ENCODE data around the gene AVEN. TPM values are rescaled to one million over a fixed set of nuclear protein-coding genes. Genes with fewer than 3 reads are reported as not detected.

The AVEN gene
- total and polyA plus RNA-seq, 2 donors (not counting 1 experiment from before 2014, with no cell fraction given): 16.0 to 19.2 TPM

DNA sequence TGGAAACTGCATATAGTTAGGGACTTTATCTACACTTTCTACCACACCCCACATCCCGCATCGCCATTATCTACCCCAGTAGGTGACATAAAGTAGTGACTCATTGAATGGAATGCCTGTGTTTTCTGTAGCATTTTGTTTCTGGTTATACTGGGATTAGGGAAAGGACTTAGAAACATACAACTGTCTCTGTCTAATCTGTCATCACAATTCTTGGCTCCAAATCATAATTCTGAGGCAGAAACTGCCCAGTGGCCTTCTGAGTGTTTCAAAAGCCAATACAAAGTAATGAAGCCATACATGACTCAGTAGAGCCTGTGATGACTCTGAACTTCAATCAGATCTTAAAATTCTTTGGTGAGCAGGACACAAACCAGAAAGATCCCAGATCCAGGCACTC, 186.4 kb downstream of the AVEN start:
- Histone ChIP-seq H2AFZ (ENCODE audit: low read length) (no peak overlapping the region), H3K27me3 (ENCODE audit: control insufficient read depth, insufficient read depth, low read length) (no peaks in the 10 kb centered on the region), H3K9ac (ENCODE audit: insufficient read depth, low read length) (no peak overlapping the region), H3K4me2 (ENCODE audit: extremely low read depth, insufficient read depth, low read length) (no peak overlapping the region), H3K27ac (ENCODE audit: insufficient read depth, low read length) (no peak overlapping the region), H3K4me1 (ENCODE audit: control insufficient read depth, extremely low read depth, insufficient read depth, low read length) (no peaks in the 10 kb centered on the region), H3K9me3 (ENCODE audit: control insufficient read depth, insufficient read depth, low read depth, low read length) (no peaks in the 10 kb centered on the region), H4K20me1 (ENCODE audit: control insufficient read depth, extremely low read depth, insufficient read depth, low read length) (no peaks in the 10 kb centered on the region), H3K79me2 (ENCODE audit: control insufficient read depth, insufficient read depth, low read length) (no peaks in the 10 kb centered on the region), H3K36me3 (ENCODE audit: control insufficient read depth, insufficient read depth, low read length) (no peaks in the 10 kb centered on the region), H3K4me3 (replicated peaks in 1 of 4; ENCODE audit: control extremely low read depth in 1 of 4, insufficient read depth in 1 of 4, low read depth in 3 of 4, low read length in 4 of 4) (no peak overlapping the region)
- peak; percentile 29 to 85 for DNase-seq (ENCODE audit: low read depth in 2 of 2)
- no peak for TF ChIP-seq EZH2 (IDR thresholded peaks at IDR 0.05; ENCODE audit: low read length, missing control alignments)
- TF ChIP-seq, protein P1, sequence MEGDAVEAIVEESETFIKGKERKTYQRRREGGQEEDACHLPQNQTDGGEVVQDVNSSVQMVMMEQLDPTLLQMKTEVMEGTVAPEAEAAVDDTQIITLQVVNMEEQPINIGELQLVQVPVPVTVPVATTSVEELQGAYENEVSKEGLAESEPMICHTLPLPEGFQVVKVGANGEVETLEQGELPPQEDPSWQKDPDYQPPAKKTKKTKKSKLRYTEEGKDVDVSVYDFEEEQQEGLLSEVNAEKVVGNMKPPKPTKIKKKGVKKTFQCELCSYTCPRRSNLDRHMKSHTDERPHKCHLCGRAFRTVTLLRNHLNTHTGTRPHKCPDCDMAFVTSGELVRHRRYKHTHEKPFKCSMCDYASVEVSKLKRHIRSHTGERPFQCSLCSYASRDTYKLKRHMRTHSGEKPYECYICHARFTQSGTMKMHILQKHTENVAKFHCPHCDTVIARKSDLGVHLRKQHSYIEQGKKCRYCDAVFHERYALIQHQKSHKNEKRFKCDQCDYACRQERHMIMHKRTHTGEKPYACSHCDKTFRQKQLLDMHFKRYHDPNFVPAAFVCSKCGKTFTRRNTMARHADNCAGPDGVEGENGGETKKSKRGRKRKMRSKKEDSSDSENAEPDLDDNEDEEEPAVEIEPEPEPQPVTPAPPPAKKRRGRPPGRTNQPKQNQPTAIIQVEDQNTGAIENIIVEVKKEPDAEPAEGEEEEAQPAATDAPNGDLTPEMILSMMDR (conservative IDR thresholded peaks at IDR 0.05 in 1 of 2, IDR thresholded peaks at IDR 0.05 in 1 of 2; ENCODE audit: low read depth in 1 of 2, low read length in 2 of 2): no peak

DNA sequence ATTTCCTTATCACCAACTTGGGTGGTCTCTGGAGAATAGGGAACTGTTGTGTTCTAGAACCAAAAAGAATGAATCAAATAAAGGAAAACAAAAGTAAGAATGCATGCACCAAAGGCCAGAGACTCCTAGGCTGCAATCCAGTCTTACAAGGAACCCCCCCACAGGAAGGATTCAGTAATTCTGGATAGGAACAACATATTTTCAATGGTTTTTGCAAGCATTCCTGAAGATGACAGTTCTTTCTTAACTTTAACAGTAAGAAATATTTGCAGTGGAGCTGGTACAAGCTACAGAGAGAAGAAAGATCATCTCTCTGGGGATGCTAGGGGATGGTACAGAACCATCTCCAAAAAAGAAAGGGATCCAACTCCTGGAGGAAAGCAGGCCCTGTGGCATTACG, 186.9 kb downstream of the AVEN start:
- TF ChIP-seq, protein P1 (conservative IDR thresholded peaks at IDR 0.05 in 1 of 2, IDR thresholded peaks at IDR 0.05 in 1 of 2; ENCODE audit: low read depth in 1 of 2, low read length in 2 of 2): no peak
- no peak for TF ChIP-seq EZH2 (IDR thresholded peaks at IDR 0.05; ENCODE audit: low read length, missing control alignments)

DNA sequence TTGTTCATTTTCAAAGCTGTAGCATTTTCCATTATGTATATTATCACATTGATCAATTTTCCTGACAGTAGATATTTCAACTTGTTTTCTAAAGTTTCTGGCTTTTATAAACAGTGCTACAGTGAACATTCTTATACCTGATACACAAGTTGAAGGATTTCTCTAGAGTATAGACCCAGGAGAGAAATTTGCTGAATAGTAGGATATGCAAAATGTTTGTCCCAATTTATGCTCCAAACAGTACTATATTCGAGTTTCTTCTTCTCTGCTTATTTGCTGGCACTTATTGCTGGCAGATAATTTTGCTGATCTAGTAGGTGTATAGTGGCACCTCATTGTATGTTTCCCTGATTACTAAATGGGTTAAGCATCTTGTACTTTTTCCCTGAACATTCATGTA, 187.9 kb downstream of the AVEN start:
- H3K79me2 ChIP-seq (ENCODE audit: control insufficient read depth, insufficient read depth, low read length): no peaks in the 10 kb centered on the region
- DNase-seq (ENCODE audit: low read depth in 2 of 2): no peak
- H3K9me3 ChIP-seq (ENCODE audit: control insufficient read depth, insufficient read depth, low read depth, low read length): no peaks in the 10 kb centered on the region
- no peaks in the 10 kb centered on the region for H3K36me3 ChIP-seq (ENCODE audit: control insufficient read depth, insufficient read depth, low read length)
- H2AFZ ChIP-seq (ENCODE audit: low read length): no peak overlapping the region
- TF ChIP-seq EZH2 (IDR thresholded peaks at IDR 0.05; ENCODE audit: low read length, missing control alignments): no peak
- TF ChIP-seq, protein P1 (conservative IDR thresholded peaks at IDR 0.05 in 1 of 2, IDR thresholded peaks at IDR 0.05 in 1 of 2; ENCODE audit: low read depth in 1 of 2, low read length in 2 of 2): no peak
- no peak overlapping the region for H3K4me3 ChIP-seq (replicated peaks in 1 of 4; ENCODE audit: control extremely low read depth in 1 of 4, insufficient read depth in 1 of 4, low read depth in 3 of 4, low read length in 4 of 4)
- no peak overlapping the region for H3K27ac ChIP-seq (ENCODE audit: insufficient read depth, low read length)
- H3K4me2 ChIP-seq (ENCODE audit: extremely low read depth, insufficient read depth, low read length): no peak overlapping the region
- H3K27me3 ChIP-seq (ENCODE audit: control insufficient read depth, insufficient read depth, low read length): no peaks in the 10 kb centered on the region
- H4K20me1 ChIP-seq (ENCODE audit: control insufficient read depth, extremely low read depth, insufficient read depth, low read length): no peaks in the 10 kb centered on the region
- H3K4me1 ChIP-seq (ENCODE audit: control insufficient read depth, extremely low read depth, insufficient read depth, low read length): no peaks in the 10 kb centered on the region
- no peak overlapping the region for H3K9ac ChIP-seq (ENCODE audit: insufficient read depth, low read length)

More for the DNA sequence above, 186.9 kb downstream of the AVEN start:
- H3K79me2 ChIP-seq (ENCODE audit: control insufficient read depth, insufficient read depth, low read length): no peaks in the 10 kb centered on the region
- H3K36me3 ChIP-seq (ENCODE audit: control insufficient read depth, insufficient read depth, low read length): no peaks in the 10 kb centered on the region
- H3K9ac ChIP-seq (ENCODE audit: insufficient read depth, low read length): no peak overlapping the region
- DNase-seq (ENCODE audit: low read depth in 2 of 2): peak in 1 of 2 donors; percentile 43
- no peaks in the 10 kb centered on the region for H3K4me1 ChIP-seq (ENCODE audit: control insufficient read depth, extremely low read depth, insufficient read depth, low read length)
- H3K4me3 ChIP-seq (replicated peaks in 1 of 4; ENCODE audit: control extremely low read depth in 1 of 4, insufficient read depth in 1 of 4, low read depth in 3 of 4, low read length in 4 of 4): no peak overlapping the region
- H3K27me3 ChIP-seq (ENCODE audit: control insufficient read depth, insufficient read depth, low read length): no peaks in the 10 kb centered on the region
- H2AFZ ChIP-seq (ENCODE audit: low read length): no peak overlapping the region
- no peak overlapping the region for H3K27ac ChIP-seq (ENCODE audit: insufficient read depth, low read length)
- H4K20me1 ChIP-seq (ENCODE audit: control insufficient read depth, extremely low read depth, insufficient read depth, low read length): no peaks in the 10 kb centered on the region
- no peaks in the 10 kb centered on the region for H3K9me3 ChIP-seq (ENCODE audit: control insufficient read depth, insufficient read depth, low read depth, low read length)
- no peak overlapping the region for H3K4me2 ChIP-seq (ENCODE audit: extremely low read depth, insufficient read depth, low read length)
